GM21526 (cell line): ENCODE data around the gene SPSB1.
"Not testable (repeated sequence)": the region's sequence is repeated elsewhere in the genome, so short reads cannot be mapped to it uniquely, and the experiment has no call there.

Source experiments
- ATAC-seq: cut with Tn5 transposase; IDR thresholded peaks from one replicate; pipeline ENCODE4 v1.9.1; 2021; ENCODE audit warnings: moderate library complexity; ENCODE audit not compliant: unreplicated experiment, low FRiP score

SPSB1 gene

DNA sequence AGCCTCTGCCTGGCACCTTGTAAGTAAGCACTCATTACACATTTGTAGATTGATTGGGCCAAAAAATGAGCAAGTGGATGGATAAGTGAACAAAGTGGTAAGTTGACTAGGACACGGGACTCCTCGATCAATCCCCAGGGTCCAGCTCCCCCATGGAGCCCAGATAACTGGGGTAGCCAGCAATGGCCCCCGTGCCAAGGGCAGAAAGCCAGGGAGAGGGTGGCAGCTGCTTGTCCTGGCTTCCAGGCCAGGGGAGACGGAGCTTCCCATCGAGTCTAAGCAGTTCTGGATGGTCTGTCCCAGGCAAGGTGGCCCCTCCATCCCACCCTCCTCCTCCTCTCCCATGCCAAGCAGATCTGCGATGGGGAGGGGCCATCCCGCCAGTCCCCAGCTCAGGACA is 91.4 kb downstream of the SPSB1 start:
- no peak for ATAC-seq

- no peak for ATAC-seq
These were observed 92.1 kb downstream of the SPSB1 start for GRCh38 chr1:9384751-9385245.

DNA sequence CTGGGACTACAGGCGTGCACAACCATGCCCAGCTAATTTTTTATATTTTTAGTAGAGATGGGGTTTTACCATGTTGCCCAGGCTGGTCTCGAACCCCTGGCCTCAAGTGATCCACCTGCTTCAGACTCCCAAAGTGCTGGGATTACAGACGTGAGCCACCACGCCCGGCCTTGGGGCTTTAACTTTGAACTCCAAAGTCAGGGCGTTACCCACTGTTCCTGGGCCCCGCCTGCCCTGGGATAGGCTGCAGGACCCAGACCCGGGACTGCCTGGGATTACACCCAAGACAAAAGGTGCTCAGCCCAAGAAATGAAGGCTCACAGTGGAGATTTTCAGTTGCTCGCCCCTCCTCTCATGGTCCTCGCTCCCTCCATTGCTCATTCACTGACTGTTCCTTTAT is 92.7 kb downstream of the SPSB1 start:
- not testable (repeated sequence) for ATAC-seq

GRCh38 chr1:9385801-9386573 is 93.3 kb downstream of the SPSB1 start:
- no peak for ATAC-seq

DNA sequence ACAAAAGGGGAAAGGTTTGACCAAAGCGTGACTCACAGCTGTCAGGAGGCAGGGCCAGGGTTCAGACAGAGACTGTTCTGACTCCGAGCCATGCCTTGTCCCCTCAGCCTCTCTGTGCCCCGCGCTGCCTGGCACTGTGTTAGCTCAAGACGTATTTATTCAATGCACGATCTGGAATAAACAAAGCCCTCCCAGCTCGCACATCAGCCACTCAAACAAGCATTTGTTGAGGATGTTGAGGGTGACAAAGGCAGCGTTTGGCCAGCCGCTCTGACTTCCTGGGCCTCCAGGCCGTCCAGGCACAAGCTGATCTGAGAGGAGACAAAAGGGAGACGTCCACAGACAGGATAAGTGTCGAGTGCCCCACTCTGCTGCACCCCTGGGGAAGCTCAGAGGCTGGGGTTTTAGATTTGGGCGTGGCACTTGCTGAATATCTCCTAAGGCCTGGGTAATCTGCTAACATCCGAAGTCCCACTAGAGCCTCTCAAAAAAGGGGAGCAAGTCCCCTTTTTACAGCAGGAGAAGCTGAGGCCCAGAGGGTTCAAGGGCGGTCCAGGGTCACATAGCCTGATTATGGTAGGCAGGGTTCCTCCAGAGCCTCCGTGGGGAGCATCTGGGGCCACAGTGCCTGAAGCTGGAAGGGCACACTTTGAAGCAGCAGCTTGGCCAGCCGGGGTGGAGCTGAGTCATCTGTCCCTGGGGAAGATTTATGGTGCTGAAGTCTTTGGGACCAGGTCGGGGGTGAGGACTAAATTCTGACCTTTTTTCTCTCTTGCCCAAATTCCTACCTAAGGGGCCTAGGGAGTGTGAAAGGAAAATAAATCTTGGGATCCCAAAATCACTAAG is 95.9 kb downstream of the SPSB1 start:
- ATAC-seq = no peak

DNA sequence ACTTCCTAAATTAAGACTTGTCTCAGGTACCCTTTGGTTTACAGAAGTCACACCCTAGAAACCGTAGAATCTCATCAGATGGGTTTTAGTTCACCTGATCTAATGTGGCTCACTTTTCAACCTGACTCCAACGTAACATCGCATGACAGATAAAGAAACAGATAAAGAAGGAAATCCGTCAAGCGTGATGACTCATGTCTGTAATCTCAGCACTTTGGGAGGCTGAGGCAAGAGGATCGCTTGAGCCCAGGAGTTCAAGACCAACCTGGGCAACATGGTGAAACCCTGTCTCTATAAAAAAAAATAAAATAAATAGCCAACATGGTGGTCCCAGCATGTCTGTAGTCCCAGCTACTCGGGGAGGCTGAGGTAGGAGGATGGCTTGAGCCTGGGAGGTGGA is 97.3 kb downstream of the SPSB1 start:
- no peak for ATAC-seq

DNA sequence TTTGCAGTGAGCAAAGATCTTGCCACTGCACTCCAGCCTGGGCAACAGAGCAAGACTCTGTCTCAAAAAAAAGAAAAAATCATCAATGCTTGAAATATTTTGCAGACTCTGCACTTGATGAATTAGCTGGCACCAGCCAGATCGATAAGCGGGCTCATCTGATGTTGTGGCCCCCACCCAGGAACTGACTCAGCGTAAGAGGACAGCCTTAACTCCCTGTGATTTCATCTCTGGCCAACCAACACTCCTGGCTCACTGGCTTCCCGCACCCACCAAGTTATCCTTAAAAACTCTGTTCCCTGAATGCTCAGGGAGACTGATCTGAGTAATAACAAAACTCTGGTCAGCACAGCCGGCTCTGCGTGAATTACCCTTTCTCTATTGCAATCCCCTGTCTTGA is 98.9 kb downstream of the SPSB1 start:
- ATAC-seq = no peak

GRCh38 chr1:9394010-9394409 is 101.3 kb downstream of the SPSB1 start:
- ATAC-seq = no peak

DNA sequence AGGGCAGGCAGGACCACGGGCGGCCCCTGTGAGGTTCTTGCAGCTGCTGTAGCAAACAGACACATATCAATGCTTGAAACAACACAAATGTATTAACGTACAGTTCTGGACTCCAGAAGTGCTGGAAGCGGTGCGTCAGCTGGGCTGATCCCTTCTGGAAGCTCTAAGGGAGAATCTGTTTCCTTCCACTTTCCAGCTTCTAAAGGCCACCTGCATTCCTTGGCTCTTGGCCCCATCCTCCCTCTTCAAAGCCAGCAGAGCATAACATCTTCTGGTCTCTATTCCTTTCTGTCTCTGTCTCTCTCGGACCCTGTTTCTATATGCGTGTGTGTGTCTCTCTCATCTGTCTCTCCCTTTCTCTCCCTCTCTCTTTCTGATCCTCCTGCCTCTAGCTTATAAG is 102.3 kb downstream of the SPSB1 start:
- no peak for ATAC-seq

- no peak for ATAC-seq
These were observed 104.4 kb downstream of the SPSB1 start for GRCh38 chr1:9397047-9397446.

GRCh38 chr1:9397997-9398526 is 105.4 kb downstream of the SPSB1 start:
- no peak for ATAC-seq

DNA sequence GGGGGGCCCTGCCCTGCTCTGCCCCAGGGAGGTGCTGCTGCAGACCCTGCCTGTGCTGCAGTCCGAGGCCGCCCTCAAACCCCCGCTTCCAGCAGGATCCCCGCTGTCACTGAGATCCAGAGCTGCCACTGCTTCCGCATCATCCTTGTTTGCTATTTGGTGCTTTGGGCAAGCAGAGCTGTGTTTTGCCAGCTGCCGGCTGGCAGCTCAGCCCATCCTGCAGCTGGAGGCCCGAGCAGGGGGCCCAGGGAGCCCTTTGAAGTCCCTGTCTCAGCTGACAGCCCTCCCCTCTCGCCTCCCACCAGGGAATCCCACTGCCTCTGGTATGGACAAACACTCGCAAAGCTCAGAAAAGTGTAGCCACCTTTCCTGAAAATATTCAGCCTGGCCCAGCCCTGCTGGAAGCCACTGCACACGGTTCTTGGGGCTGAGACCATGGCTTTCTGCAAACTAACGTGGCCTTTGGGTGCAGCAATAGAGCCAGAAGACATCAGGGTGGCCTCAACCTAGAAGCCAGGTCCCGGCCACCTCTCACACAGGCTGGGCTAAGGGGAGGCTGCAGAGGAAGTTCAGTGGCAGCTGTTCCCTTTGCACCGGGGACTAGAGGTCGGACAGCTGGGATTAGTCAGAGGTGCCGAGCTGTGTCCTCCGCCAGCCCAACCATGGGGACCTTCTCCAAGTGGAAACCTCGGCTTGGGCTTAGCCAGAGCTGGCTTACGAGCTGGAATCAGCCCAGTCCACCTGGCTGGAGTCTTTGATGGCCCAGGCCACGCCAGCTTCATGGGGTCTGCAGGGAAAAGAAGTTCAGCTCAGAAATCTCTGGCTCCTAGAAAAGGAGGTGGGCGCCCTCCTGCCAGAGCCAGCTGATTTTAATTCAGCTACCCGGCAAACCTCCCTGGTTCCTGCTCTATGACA is 107.1 kb downstream of the SPSB1 start:
- ATAC-seq = no peak

DNA sequence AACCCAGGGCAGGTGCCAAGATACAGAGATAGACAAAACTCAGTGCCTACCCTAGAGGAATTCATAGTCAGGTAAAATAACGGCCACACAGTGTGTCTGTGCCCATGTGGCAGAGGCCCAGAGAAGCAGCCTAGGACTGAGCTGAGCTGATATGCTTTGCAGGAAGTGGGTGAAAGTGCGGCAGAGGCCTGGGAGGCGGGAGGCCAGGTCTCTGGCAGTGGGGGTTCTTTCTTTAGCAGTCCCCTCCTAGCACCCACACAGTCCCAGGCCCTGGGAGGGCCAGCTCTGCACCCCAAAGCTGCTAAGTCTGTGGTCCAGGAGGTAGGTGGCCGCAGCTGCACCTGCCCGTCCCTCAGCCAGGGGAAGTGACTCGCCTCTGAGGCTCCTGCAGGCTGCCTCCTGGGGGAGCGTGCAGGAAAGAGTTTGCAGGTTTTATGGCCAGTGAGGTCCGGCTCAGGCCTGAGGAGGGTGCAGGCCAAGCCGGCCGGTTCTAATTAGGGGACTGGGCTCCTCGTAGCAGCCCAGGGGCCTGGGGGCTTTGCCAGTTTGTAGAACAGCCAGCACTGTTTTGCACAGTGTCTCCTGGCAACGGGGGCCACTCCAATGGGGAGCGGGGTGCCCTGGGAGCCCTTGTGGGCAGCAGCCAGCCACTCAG is 107.9 kb downstream of the SPSB1 start:
- no peak for ATAC-seq

DNA sequence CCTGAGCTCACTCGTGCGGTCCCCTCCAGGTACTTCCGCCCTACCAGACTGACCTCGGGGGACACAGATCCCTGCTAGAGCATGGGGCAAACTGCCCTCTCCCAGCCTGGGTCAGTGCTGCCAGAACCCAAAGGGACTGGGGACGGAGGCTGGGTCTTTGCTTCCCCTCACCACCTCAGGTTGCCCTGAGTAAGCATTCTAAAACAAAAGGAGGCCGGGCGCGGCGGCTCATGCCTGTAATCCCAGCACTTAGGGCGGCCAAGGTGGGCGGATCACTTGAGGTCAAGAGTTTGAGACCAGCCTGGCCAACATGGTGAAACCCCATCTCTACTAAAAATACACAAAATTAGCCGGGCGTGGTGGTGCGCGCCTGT is 108.4 kb downstream of the SPSB1 start:
- no peak for ATAC-seq

GRCh38 chr1:9402256-9402616 is 109.5 kb downstream of the SPSB1 start:
- ATAC-seq = no peak

DNA sequence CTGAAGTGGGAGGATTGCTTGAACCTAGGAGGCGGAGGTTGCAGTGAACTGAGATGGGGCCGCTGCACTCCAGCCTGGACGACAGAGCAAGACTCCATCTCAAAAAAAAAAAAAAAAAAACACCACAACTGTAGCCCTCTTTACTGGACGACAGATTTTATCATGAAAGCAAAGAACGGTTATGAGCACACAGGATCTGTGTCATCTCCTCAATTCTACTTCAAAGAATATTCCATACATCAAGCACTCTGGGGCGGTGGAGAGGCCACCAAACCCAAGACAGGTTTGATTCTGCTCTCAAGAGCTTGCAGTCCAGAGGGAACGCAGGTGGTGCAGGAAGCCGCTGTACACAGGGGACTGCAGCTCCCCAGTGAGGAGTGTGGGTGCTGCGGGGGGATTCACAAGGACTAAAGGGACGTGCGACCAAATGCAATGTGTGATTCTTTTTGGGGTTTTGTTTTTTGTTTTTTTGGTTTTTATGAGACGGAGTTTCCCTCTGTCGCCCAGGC is 110.1 kb downstream of the SPSB1 start:
- no peak for ATAC-seq

- no peak for ATAC-seq
These were observed 111.6 kb downstream of the SPSB1 start for GRCh38 chr1:9404117-9404914.

DNA sequence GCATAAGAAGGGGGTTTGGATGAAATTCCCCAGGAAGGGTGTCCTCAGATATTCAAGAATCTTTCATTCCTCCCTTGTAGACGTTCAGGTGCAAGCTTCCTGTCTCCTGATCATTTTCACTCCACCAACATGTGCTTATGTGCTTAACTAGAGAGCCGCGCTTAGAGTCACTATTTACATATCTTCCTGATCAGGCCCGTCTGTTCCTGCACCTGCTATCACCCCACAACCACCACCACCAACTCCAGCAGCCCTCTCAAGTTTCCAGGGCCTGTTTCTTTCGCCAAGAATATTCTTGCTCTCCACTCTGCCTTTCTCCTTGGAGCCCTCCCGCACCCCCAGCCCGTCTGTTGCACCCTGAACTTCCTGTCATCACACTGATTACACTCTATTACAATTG is 113.4 kb downstream of the SPSB1 start:
- ATAC-seq = no peak

DNA sequence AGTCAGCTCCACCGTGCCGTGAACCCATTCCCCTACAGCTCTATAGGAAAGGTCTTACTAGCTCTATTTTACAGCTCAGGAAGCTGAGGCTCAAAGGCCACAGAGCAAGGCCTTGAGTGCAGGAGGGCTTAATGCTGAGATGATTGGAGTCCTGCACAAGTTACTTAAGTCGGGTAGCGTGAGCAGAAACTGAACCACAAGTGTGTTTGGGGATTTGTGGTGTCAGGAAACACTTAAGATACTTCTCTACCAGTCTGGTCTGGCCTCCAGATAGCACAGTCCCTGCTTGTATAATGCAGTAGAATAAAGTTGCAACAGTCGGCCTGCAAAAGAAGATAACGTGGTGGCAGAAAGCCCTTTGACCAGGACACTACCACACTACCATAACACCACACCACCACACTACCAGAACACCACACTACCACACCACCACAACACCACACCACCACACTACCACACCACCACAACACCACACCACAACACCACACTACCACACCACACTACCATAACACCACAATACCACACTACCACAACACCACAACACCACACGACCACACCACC is 118.1 kb downstream of the SPSB1 start:
- no peak for ATAC-seq
